GM20431 (cell line): Measurements from ENCODE around the gene ADAMTS7.
"Not testable (repeated sequence)": the region's sequence is repeated elsewhere in the genome, so short reads cannot be mapped to it uniquely, and the experiment has no call there.

Experiments used
- in situ Hi-C: fragments of 300-500 bp; cut with MseI, MboI; formaldehyde crosslinking; loops from one replicate; pipeline ENCODE4 v1.15.0; 2020; ENCODE audit warnings: low sequenced_read_pairs; ENCODE audit not compliant: unreplicated experiment

ADAMTS7 gene

DNA sequence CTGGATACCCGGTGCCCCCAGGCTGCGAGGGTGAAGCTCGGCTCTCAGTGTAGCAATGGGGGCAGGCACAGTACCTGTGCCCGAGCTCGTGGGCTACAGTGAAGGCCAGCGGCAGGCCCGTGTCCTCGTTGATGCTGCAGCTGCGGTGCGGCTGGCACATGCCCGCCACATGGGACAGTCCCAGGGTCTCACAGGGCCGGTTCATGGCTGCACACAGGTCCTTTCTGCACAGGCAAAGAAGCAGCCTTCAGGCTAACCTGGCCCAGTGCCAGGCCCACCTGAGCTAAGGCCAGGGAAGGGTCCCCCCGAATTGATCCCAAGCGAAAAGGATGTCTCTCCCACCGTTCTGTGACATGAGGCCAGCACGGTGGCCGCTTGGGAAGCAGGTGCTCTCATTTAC is 21.6 kb downstream of the ADAMTS7 start:
- in situ Hi-C loops: no loop called here

DNA sequence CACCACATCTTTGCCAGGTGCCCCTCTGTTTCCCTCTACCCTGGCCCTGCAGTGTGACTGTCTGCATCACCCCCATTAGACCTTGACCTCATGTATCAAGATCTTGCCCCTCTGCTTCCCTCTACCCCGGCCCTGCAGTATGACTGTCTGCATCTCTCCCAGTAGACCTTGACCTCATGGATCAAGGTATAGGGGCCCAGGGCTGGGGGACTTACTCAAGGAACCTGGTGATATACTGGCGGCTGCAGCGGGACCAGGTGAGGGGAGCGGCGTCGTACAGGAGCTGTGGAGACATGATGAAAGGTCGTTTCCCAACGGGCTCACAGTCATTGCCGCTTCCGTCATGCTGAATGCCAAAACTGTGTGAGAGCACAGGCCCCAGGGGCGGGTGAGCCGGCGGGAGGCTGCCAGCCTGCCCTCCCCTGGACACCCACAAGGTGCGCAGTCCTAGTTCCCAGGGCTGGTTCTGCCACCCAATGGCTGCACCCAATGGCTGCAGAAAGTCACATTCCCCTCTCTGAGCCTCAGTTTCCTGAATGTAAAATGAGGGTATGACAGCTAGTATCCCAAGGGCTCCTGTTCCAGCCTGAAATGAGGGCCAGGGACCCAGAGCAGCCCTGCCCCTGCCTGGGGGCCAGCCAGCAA is 23.1 kb downstream of the ADAMTS7 start:
- in situ Hi-C loops: no loop called here

DNA sequence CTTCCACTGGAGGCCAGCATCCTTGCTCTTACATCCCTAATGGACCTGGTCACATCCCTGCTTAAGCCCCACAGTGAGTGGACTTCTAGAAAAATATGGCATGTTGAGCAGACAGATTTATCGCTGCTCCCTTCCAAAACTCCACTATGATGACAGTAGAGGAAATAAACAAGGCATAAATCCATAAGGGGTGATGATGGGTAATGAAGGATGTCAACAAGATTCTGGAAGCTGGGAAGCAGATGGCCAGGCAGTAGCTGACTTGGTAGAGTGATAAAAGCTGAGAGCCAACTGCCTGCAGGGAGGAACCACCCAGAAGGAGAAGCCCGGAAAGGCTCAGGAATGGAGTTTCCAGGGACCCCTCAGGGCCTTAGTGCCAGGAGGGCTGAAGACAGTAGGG is 28.9 kb downstream of the ADAMTS7 start:
- in situ Hi-C loops: not testable (repeated sequence)

DNA sequence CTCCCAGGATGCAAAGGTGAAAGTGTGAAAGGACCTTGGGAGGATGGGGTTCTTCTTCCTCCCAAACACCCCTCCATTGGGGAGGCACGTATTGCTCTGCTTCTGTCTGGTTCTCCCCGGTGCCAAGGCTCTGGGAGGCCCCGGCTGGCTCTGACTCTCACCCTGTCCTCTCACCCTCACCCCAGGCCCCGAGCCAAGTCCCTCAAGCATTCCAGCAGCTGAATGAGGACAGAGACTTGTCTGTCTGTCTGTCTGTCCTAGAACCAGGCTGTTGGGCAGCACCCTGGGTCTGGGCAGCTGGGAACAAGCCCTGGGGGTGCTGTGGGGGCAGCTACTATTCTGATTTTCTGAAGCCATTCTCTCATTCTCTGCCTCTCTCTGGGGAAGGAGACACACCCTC is 29.9 kb downstream of the ADAMTS7 start:
- in situ Hi-C loops: not testable (repeated sequence)

DNA sequence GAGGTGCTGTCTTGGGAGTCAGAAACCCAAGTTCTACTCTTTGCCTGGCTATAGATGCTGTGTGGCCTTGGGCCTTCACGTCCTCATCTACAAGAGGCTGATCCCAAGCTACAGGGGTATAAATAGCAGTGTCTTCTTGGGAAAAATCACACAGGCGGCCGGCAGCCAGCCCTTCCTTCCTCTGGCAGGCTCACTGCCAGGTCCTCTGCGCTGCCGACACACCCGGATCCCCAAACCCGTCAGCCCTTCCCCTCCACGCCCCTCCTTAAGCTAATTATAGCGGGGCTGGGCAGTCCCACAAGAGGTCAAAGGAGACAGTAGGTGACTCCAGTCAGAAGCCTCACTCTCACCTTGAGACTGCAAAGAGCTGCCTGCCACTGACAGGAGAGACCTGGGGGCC is 31.3 kb downstream of the ADAMTS7 start:
- in situ Hi-C loops: not testable (repeated sequence)

DNA sequence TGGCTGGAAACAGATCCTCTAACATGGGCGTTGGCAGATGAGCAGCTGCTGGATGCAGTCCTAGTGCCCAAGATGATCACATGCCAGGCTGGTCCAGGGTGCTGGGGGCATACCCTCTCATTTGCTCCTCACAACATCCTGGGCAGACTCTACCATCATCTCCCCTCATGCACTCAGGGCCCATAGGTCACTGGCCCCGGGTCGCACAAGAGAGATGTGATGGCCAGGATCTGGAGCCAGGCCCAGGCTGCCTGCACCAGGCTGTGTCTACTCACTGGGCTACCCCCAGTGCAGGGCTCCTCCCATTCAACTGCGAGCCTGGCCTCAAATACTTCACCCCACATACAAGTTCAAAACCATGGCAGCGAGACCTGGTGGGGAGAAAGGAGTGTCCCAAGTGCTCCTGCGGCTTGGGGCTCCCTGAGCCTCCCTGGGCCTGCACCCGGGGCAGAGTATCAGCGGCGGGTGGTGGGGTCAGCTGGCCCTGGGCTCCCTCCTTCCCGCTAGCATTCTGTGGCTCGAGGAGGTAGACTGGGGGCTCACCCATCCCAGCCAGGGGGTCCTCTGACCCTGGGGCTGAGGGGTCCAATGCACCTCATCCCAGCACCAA is 32.0 kb downstream of the ADAMTS7 start:
- in situ Hi-C loops: not testable (repeated sequence)

DNA sequence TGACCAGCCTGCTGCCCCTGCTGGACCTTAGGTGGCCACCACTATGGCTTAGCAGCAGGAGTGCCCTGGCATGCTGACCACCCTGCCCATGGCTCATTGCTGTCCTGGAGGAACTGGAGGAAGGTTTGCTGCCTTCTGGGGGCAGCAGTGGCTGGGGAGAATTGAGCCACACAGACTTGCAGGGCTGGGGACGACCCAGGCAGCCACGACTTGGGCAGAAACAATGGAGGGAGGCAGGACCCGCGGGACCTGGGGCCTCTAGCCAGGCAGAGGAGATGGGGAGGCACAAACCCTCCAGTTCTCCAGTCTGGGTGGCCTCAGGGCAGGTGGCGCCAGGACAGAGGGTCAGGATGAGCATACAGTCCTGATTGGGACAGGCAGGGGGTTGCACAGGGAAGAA is 32.8 kb downstream of the ADAMTS7 start:
- in situ Hi-C loops: no loop called here

DNA sequence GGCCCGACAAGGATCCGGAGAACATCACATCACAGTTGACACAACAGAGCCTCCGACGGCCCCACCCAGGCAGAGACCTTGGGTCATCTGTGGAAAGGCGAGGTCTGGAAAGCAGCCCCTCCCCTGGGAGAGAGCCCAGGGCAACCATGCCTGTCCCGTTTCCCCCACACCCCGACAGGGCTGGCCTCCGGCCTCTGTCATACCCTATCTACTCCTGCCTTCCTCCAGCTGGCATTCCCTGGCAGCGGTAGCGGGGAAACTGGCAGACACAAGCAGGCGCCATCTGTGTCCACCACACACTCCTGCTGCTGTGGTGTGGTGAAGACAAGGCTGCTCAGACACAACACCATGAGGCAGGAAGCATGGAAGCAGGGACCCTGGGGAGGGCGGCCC is 33.3 kb downstream of the ADAMTS7 start:
- in situ Hi-C loops: not testable (repeated sequence)

DNA sequence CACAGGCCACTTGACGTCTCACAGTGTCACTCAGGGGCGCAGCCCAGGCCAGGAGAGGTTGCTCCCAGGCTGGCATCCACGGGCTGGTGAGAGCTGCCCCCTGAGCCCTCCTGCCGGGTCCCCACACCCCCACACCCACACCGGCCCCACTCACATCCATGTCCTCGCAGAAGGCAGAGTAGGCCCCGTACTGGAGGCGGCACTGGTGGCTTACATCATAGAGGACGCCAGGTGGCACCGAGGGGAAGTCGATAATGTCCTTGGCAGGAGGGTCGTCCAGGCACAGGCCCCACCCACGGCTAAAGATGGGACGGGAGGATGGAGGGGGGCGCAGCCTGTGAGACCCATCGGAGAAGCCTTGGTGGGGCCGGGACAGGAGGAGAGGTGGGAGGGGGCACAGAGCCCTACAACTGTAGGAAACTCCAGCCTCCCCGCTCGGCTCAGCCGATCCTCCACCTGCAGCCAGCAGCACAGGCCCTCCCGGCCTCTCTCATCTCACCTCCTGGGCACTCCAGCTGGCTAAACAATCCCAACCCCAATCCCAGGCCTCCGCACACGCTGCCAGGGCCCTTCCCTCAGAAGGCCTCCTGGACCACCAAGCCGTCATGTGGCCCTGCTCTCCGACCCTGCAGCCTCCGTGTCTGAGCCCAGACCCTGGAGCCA is 33.8 kb downstream of the ADAMTS7 start:
- in situ Hi-C loops: not testable (repeated sequence)

DNA sequence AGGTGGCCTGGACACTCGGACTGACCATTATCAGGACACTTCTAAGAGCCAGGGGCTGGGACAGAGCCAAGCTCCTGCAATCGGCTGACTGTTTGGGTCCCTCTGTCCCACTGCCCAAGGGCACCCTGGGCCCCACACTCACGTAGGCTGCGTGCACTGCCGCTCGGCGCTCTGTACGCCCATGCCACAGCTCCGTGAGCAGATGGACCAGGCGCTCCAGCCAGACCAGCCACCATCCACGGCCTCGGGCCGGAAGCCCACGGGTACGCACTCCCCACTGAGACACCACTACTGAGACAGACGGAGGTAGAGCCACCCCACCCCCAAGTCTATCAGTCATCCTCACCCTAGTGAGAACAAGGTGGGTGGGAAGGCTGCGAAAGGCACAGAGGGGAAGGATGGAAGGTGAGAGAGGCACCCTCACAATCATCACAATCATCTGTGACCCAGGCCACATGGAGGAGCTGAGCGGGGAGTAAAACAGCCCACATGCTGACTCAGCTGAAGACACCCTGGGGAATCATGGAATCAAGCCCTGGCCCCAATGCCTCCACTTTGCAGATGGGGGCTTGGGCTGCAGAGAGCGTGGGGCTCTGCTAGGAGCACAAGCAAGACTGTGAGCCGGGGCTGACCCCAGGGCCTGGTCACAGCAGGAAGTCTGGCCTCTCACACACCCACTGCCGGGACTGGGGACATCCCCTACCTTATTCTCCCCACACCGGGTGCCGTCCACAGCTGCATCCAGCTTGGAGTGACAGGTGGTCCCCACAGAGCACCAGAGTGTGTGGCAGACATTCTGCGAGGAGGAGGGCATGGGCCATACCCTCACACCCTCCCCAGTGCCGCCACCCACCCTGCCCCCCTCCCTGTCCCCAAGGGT is 35.0 kb downstream of the ADAMTS7 start:
- in situ Hi-C loops: not testable (repeated sequence)

DNA sequence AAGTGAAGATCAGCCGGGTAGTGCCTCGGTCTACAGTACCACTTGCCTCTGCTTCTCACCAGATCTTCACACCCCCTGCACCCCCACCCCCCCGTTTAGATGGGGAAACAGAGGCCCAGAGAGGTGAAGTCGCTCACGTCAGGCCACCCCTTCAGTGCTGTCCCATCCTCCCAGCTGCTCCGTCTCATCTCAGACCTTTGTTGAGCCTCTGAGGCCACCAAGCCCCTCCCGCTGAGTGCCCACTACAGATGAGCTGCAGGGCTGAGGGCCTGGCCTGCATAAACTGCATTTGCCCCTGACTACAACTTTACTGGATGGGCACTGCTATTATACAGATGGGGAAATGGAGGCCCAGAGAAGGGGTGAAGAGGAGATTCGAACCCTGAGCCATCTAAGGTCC is 35.8 kb downstream of the ADAMTS7 start:
- in situ Hi-C loops: no loop called here

DNA sequence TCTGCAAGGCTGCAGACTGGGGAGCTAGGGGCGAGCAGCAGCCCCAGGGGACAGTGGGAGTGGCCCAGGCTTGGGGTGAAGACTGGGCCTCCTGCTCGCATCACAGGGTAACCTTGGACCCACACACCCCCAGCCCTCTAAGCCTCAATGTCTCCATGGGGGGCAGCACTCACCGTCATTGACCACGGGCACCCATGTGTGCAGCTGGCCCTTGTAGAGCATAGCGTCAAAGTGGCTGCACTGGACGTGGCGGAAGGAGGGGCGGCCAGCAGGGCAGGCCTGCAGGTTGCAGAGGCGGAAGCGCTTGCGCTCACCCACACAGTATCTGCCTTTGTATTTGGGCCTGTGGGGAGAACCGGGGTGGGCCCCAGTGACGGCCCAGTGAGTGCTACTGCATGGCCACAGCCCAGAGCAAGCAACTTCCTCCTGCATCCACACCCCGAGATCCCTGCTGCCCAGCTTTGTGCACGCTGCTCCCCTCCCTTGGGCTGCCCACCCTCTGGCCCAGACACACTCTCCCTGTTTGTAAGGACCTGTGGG is 36.7 kb downstream of the ADAMTS7 start:
- in situ Hi-C loops: not testable (repeated sequence)

DNA sequence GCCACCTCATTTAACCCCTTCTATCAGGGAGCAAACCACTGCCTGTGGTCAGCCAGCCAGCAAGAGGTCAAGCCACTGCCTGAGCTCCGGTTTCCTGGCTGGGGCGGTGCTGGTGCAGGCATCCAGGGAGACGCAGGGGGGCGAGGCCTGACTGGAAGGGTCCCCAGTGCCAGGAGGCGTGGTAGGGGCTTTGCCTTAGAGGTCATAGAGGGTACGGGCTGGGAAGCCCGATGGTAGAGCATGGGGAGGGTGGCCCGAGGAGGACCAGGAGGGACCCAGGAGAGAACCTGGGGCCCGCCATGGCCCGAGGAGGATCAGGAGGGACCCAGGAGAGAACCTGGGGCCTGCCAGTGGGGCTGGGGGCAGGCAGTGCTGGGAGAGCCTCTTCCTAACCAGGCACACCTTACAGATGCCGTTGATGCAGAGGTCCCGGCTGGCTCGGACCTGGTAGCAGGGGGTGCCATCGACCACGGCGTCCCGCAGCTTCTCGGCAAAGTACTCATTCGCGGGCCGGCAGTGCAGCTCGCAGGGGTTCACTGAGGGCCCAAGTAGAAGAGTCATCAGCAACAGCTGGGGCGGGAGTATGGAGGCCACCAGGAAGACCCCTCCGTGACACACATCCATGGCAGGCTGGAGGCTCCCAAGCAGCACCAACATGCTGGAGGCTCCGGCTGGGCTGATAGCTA is 37.4 kb downstream of the ADAMTS7 start:
- in situ Hi-C loops: not testable (repeated sequence)

DNA sequence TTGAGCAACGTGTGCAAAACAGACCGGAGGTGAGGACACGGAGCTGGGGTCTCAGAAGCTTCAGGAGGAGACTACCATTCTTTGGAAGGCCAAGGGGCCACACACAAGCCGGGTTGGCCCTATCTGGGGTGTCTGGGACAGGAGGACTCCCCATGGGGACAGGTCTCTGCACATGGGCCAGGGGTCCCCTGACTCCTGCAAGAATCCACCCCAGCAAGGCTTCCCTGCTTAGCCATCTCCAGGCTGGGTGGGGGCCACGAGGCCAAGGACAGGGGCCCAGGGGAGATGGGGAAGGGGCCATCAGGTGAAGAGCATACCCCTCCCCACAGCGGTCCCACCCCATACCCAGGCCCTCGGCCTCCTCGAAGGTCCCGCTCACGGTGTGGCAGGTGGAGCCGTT is 38.5 kb downstream of the ADAMTS7 start:
- in situ Hi-C loops: no loop called here

DNA sequence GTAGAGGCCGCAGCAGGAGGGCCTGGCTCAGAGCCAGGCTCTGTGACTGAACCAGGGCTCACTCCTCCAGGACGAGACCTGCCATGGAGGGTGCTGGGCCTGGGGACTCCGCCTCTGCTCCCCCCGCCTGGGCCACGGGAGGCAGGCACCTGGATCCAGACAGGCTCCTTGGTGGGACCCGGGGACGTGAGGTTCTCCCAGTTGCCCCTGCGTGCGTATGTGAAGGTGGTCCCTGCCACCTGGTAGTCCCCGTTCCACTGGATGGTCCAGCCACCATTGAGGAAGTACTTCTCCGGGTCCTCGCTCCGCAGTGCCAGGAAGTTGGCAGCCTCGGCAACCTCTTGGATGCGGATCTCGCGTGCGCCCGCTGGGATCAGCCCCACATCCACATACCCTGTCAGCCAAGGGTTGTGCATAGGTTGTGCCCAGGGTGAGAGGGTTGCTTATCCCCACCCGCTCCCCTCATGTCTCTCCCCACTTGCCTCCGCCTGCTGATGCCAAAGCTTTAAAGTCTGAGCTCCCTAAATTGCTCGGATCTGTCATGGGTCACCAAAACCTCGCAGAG is 39.7 kb downstream of the ADAMTS7 start:
- in situ Hi-C loops: not testable (repeated sequence)

DNA sequence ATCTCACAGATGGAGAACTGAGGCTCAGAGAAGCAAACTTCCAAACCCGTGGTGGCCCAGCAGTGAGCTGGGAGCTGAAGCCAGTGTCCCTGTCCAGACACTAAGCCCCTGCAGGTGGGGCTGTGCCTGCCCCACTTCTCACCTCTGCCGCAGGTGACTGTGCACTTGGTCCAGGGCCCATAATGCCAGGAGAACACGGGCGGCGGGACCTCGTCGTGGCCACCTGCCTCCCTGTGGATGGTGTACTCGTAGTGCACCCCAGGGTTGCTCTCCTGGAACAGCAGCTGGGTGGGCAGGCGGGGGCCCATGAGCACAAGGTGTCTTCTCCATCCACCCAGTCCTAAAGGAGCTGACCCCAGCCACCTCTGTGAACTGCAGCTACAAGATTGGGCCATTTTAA is 40.2 kb downstream of the ADAMTS7 start:
- in situ Hi-C loops: not testable (repeated sequence)

DNA sequence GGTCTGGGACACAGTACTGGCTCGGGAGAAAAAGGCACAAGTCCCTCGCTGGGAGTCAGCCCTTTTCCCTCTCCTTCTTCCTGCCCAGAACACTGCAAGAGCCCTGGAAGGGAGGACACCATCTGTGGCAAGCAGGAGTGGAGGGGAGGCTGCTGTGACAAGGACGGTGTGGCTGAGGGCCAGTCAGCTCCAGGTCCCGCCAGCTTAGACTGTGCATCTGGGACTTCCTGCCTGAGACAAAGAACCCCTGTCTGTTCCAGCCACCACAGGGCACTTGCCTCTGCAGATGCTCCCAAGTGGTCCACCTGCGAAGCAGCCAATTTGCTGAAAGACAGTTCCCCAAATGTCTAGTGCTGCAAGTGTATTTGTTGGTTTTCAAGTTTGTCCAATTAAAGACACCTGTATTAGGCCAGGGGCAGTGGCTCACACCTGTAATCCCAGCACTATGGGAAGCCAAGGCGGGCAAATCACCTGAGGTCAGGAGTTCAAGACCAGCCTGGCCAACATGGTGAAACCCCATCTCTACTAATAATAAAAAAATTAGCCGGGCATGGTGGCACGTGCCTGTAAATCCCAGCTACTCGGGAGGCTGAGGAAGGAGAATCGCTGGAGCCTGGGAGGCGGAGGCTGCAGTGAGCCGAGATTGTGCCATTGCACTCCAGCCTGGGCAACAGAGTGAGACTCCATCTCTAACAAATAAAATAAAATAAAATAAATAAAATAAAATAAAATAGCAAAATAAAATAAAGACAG is 41.6 kb downstream of the ADAMTS7 start:
- in situ Hi-C loops: not testable (repeated sequence)

DNA sequence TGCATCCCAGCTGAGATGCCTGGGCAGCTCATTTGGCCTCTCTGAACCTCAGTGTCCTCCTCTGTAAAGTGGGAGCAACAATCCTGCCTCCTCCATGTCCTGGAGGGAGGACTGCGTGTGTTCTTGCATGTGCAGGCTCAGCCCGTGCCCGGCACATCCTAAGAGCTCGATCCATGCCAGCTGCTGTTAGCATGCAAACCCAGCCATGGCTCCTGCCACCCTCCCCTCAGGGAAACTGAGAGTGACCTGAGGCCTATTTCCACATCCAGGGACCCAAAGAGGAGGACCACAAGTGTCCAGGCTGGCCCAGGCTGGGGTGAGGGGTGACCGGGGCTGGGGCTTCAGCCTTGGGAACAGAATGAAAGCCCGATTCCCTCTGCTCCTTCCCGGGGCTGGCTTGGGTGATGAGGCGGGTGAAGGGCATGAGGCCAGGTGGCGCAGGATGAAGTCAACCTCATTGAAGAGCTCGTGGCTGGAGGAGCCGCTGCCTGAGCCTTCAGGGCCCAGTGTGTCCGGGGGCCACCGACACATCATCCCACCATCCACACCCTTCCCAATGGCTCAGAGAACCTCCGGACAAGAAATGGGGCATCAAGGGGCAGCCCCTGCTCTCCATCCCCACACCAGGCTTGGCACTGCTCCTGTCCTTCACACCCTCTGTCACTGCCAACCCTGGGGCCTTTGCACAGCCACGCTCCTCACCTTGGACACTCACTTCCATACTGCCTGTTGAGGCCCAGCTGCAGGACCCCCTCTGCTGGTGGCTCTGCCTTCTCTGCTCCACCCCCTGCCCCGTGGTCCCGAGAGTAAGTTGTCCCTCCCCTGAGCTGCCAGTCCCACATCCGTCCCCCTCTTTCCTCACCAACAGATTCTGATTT is 42.5 kb downstream of the ADAMTS7 start:
- in situ Hi-C loops: no loop called here
